Measurements from ENCODE around the gene CNTF.

- no peak for TF ChIP-seq CTCF (conservative IDR thresholded peaks at IDR 0.05; ENCODE audit: low read depth, low read length)
- no peak for TF ChIP-seq EZH2 (IDR thresholded peaks at IDR 0.05; ENCODE audit: low read length, unreplicated experiment)
- no peak for TF ChIP-seq EZH2phosphoT487 (IDR thresholded peaks at IDR 0.05; ENCODE audit: borderline replicate concordance, low read length)
Measured at GRCh38 chr11:58628446-58628845, 6.0 kb downstream of the CNTF start.
